Right lobe of liver (tissue), 6 donors: ENCODE data around the gene FGD5. TPM values are rescaled to one million over a fixed set of nuclear protein-coding genes. Genes with fewer than 3 reads are reported as not detected.
A peak's percentile ranks its signal among the peaks of the same experiment; 100 is the strongest.

ENCODE experiments used
- ATAC-seq, 4 donors: fragments of 200-7000 bp; cut with Tn5 transposase; one replicate each; pipeline ENCODE4 v1.9.1; 2020; ENCODE audit warnings: mild to moderate bottlenecking in 4 of 4, moderate library complexity in 4 of 4
- DNase-seq, 3 donors: peaks; one replicate each; pipeline ENCODE4 v3.0.0-alpha.2; 2020
- H3K27ac ChIP-seq, 3 donors: fragments of 200-600 bp; one replicate each; pipeline ENCODE4 v1.8.0; 2022
- H3K27me3 ChIP-seq, 2 donors: fragments of 200-600 bp; one replicate each; pipeline ENCODE4 v1.8.0; 2022
- H3K36me3 ChIP-seq, 4 donors: fragments of 200-600 bp; sonication (generic) in 1 of 4; one replicate each; pipeline versions ENCODE4 v1.5.1 to v1.8.0; 2017 to 2022; ENCODE audit warnings: control low read depth in 1 of 4
- H3K4me1 ChIP-seq, 4 donors: fragments of 200-600 bp; sonication (generic) in 1 of 4; one replicate each; pipeline versions ENCODE4 v1.5.1 to v1.8.0; 2017 to 2022; ENCODE audit warnings: control low read depth in 1 of 4
- H3K4me3 ChIP-seq, 3 donors: fragments of 200-600 bp; one replicate each; pipeline ENCODE4 v1.8.0; 2022
- H3K9me3 ChIP-seq, 4 donors: fragments of 200-600 bp; sonication (generic) in 1 of 4; one replicate each; pipeline versions ENCODE4 v1.5.1 to v1.8.0; 2017 to 2022; ENCODE audit warnings: control low read depth in 1 of 4
- CTCF ChIP-seq, 4 donors: fragments of 200-600 bp in 3 of 4; fragments of 450-650 bp in 1 of 4; IDR thresholded peaks; one replicate each; pipeline versions ENCODE4 v1.5.1 to v1.8.0; 2016 to 2022; ENCODE audit warnings: antibody characterized with exemption in 4 of 4, mild to moderate bottlenecking in 2 of 4
- POLR2A ChIP-seq: fragments of 450-650 bp; IDR thresholded peaks from one replicate; pipeline ENCODE4 v1.6.1; 2017; ENCODE audit warnings: antibody characterized with exemption, mild to moderate bottlenecking
- WGBS: methylation state at CpG from one replicate; pipeline ENCODE4 v1.1.6; 2018; ENCODE audit warnings: low coverage, low lambda C conversion rate; ENCODE audit not compliant: insufficient coverage; ENCODE audit errors: missing lambda C conversion rate; 5-methylcytosine and 5-hydroxymethylcytosine counted together
- intact Hi-C, 2 donors: fragments of 100-400 bp; cut with DNase I; formaldehyde crosslinking; loops; one replicate each; pipeline versions ENCODE4 v1.11.2 to v1.14.1; 2022
- total RNA-seq, 6 experiments: library from RNA; depleted of rRNA in 2 of 6; stranded (reverse); fragments of >200 nt in 2 of 6; fragmentation: NEBNext Ultra II Directional in 3 of 6; extraction: Animal tissue kit (Norgen Biotek cat#: 25700) in 3 of 6; gene quantifications; one replicate each; pipeline versions ENCODE4 v1.1.0 to v1.2.4, GENCODE V29; 2016 to 2023
- donor health status: DM: no; HTN: yes; CAD: no.
- donor health status: DM: no; HTN: no; CAD: no.
- donor health status: DM: no; HTN: no; CAD: no.
- donor health status: DM: no; HTN: yes; CAD: no.
- donor health status: DM: no; HTN: yes; CAD: no.

Gene FGD5
- total RNA-seq, 6 experiments from 2014 or later, result 3.4 to 8.9 (median 5.9) TPM

- 63% methylated on average over 1 of the region's 9 CpGs for WGBS
- Histone ChIP-seq H3K27me3 (no peaks in the 10 kb centered on the region), H3K27ac (no peak overlapping the region), H3K36me3 (no peaks in the 10 kb centered on the region), H3K4me1 (no peaks in the 10 kb centered on the region), H3K4me3 (no peak overlapping the region), H3K9me3 (no peaks in the 10 kb centered on the region)
- intact Hi-C loops, result loop anchor here in 1 of 2 donors (10.0 kb wide), 1 partner anchor 122 kb away; no protein-coding TSS in a partner anchor
- ATAC-seq (no peak), DNase-seq (no peak)
- TF ChIP-seq CTCF (IDR thresholded peaks at IDR 0.05) (no peak), POLR2A (no peak)
Observed at GRCh38 chr3:14792691-14793121, 26.1 kb upstream of the FGD5 start.

GRCh38 chr3:14793126-14793857 is 25.5 kb upstream of the FGD5 start:
- 54% methylated on average over 7 of the region's 15 CpGs for WGBS
- Histone ChIP-seq H3K4me1 (no peaks in the 10 kb centered on the region), H3K27me3 (no peaks in the 10 kb centered on the region), H3K27ac (no peak overlapping the region), H3K9me3 (no peaks in the 10 kb centered on the region), H3K4me3 (no peak overlapping the region), H3K36me3 (no peaks in the 10 kb centered on the region)
- DNase-seq (peak in 1 of 3 donors; percentile 23), ATAC-seq (peak in 2 of 4 donors; percentile 7 to 29)
- intact Hi-C loops, result loop anchor here in 1 of 2 donors (10.0 kb wide), 1 partner anchor 122 kb away; no protein-coding TSS in a partner anchor
- TF ChIP-seq CTCF (IDR thresholded peaks at IDR 0.05) (no peak), POLR2A (no peak)

GRCh38 chr3:14793858-14794234 is 24.9 kb upstream of the FGD5 start:
- ATAC-seq (no peak), DNase-seq (no peak)
- intact Hi-C loops, result loop anchor here in 1 of 2 donors (10.0 kb wide), 1 partner anchor 121 kb away; no protein-coding TSS in a partner anchor
- H3K9me3 ChIP-seq, result no peaks in the 10 kb centered on the region
- no peaks in the 10 kb centered on the region for H3K4me1 ChIP-seq
- no peaks in the 10 kb centered on the region for H3K36me3 ChIP-seq
- no peaks in the 10 kb centered on the region for H3K27me3 ChIP-seq
- H3K4me3 ChIP-seq, result no peak overlapping the region
- no peak overlapping the region for H3K27ac ChIP-seq
- 71% methylated on average over 3 of the region's 5 CpGs for WGBS
- no peak for TF ChIP-seq CTCF (IDR thresholded peaks at IDR 0.05)
- no peak for TF ChIP-seq POLR2A

- no peak for ATAC-seq
- no peaks in the 10 kb centered on the region for H3K36me3 ChIP-seq
- no peaks in the 10 kb centered on the region for H3K9me3 ChIP-seq
- H3K4me1 ChIP-seq, result no peaks in the 10 kb centered on the region
- H3K27ac ChIP-seq, result no peak overlapping the region
- no peak for DNase-seq
- no peak for TF ChIP-seq CTCF (IDR thresholded peaks at IDR 0.05)
- TF ChIP-seq POLR2A, result no peak
- no peaks in the 10 kb centered on the region for H3K27me3 ChIP-seq
- H3K4me3 ChIP-seq, result no peak overlapping the region
- intact Hi-C loops, result loop anchor here in 1 of 2 donors (10.0 kb wide), 1 partner anchor 120 kb away; no protein-coding TSS in a partner anchor
- 100% methylated on average over 1 of the region's 2 CpGs for WGBS
Observed at GRCh38 chr3:14794435-14794834, 24.3 kb upstream of the FGD5 start.
